ENCODE results near the gene MBD3L1. TPM values are rescaled to one million over a fixed set of nuclear protein-coding genes. Genes with fewer than 3 reads are reported as not detected.

The MBD3L1 gene
- total RNA-seq, 1 experiment from 2014 or later: not detected

DNA sequence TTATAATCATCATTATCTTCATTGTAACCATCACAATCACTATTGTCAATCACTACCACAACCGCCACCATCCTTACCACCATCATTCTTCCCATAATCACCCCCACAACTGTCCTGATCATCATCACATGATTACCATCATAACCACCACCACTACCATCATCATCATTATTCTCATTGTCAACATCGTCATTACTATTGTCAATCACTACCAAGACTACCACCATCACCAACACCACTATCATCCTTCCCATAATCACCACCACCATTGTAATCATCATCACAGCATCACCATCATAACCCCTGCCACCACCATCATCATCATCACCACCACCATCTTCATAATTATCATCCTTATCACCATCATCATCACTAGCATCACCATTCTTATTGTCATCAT is 55.2 kb downstream of the MBD3L1 start:
- no peaks in the 10 kb centered on the region for H3K4me1 ChIP-seq
- DNase-seq: no peak
- no peaks in the 10 kb centered on the region for H3K9me3 Mint-ChIP-seq (ENCODE audit: unreplicated experiment)
- CTCF ChIA-PET: no interaction called here
- H3K27me3 Mint-ChIP-seq (ENCODE audit: insufficient read depth, unreplicated experiment): no peaks in the 10 kb centered on the region
- no peak overlapping the region for H3K27ac Mint-ChIP-seq (ENCODE audit: unreplicated experiment)
- BruUV-seq (replicated peaks): no TSS peak
- H3K4me3 ChIP-seq (ENCODE audit: low read depth, low read length): no peak overlapping the region
- no peak overlapping the region for H3K4me3 Mint-ChIP-seq (ENCODE audit: unreplicated experiment)
- TF ChIP-seq, protein P1, sequence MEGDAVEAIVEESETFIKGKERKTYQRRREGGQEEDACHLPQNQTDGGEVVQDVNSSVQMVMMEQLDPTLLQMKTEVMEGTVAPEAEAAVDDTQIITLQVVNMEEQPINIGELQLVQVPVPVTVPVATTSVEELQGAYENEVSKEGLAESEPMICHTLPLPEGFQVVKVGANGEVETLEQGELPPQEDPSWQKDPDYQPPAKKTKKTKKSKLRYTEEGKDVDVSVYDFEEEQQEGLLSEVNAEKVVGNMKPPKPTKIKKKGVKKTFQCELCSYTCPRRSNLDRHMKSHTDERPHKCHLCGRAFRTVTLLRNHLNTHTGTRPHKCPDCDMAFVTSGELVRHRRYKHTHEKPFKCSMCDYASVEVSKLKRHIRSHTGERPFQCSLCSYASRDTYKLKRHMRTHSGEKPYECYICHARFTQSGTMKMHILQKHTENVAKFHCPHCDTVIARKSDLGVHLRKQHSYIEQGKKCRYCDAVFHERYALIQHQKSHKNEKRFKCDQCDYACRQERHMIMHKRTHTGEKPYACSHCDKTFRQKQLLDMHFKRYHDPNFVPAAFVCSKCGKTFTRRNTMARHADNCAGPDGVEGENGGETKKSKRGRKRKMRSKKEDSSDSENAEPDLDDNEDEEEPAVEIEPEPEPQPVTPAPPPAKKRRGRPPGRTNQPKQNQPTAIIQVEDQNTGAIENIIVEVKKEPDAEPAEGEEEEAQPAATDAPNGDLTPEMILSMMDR (IDR thresholded peaks at IDR 0.05; ENCODE audit: insufficient read depth in 1 of 2, low read depth in 1 of 2, low read length in 1 of 2, severe bottlenecking in 1 of 2, unreplicated experiment in 1 of 2): no peak
- H3K27me3 ChIP-seq (replicated peaks; ENCODE audit: control insufficient read depth, insufficient read depth, low read length): no peaks in the 10 kb centered on the region
- no peaks in the 10 kb centered on the region for H3K4me1 Mint-ChIP-seq (ENCODE audit: low read depth, unreplicated experiment)
- intact Hi-C loops (cut with micrococcal nuclease; ENCODE audit: unreplicated experiment): no loop called here
- POLR2A ChIA-PET: no interaction called here
- no peaks in the 10 kb centered on the region for H3K36me3 ChIP-seq (ENCODE audit: control insufficient read depth, insufficient read depth, low read length)
- H3K9me3 ChIP-seq: no peaks in the 10 kb centered on the region
- no peaks in the 10 kb centered on the region for H3K36me3 Mint-ChIP-seq (ENCODE audit: insufficient read depth, unreplicated experiment)

DNA sequence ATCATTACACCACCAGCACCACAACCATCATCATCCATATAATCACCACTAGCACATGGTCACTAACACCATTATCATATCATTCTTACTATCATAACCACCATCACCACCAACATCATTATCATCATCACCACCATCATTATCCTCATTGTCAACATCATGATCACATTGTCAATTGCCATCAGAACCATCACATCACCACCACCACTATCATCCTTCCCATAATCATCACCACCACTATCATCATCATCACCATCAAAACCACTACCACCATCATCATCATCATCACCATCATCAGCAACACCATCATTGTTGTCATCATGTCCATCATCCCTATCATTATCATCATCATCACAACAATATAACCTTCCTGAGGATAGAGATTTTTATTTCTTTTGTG is 58.1 kb downstream of the MBD3L1 start:
- H3K9me3 ChIP-seq: no peaks in the 10 kb centered on the region
- Mint-ChIP-seq H3K27ac (ENCODE audit: unreplicated experiment) (no peak overlapping the region), H3K36me3 (ENCODE audit: insufficient read depth, unreplicated experiment) (no peaks in the 10 kb centered on the region), H3K27me3 (ENCODE audit: insufficient read depth, unreplicated experiment) (no peaks in the 10 kb centered on the region), H3K4me1 (ENCODE audit: low read depth, unreplicated experiment) (no peaks in the 10 kb centered on the region), H3K4me3 (ENCODE audit: unreplicated experiment) (no peak overlapping the region), H3K9me3 (ENCODE audit: unreplicated experiment) (no peaks in the 10 kb centered on the region)
- TF ChIP-seq, protein P1 (IDR thresholded peaks at IDR 0.05; ENCODE audit: insufficient read depth in 1 of 2, low read depth in 1 of 2, low read length in 1 of 2, severe bottlenecking in 1 of 2, unreplicated experiment in 1 of 2): no peak
- H3K27me3 ChIP-seq (replicated peaks; ENCODE audit: control insufficient read depth, insufficient read depth, low read length): no peaks in the 10 kb centered on the region
- H3K36me3 ChIP-seq (ENCODE audit: control insufficient read depth, insufficient read depth, low read length): no peaks in the 10 kb centered on the region
- DNase-seq: no peak
- intact Hi-C loops (cut with micrococcal nuclease; ENCODE audit: unreplicated experiment): no loop called here
- no TSS peak for BruUV-seq (replicated peaks)
- no peak overlapping the region for H3K4me3 ChIP-seq (ENCODE audit: low read depth, low read length)
- H3K4me1 ChIP-seq: no peaks in the 10 kb centered on the region
- ChIA-PET POLR2A (no interaction called here), CTCF (no interaction called here)

Other genes starting within 250 kb of the MBD3L1 start
- gene ADAMTS10, start 221.7 kb upstream of the MBD3L1 start, total RNA-seq (2022): 0.44 and 0.77 TPM in 2 replicates
- not detected in 2 replicates for gene NFILZ, start 201.7 kb upstream of the MBD3L1 start, total RNA-seq (2022)
- not detected in 2 replicates for gene ACTL9, start 133.6 kb upstream of the MBD3L1 start, total RNA-seq (2022)
- gene OR2Z1, start 110.7 kb upstream of the MBD3L1 start, total RNA-seq (2022): not detected in 2 replicates
- gene ZNF558, start 73 bp upstream of the MBD3L1 start, total RNA-seq (2022): 8.9 and 10.1 TPM in 2 replicates
- 0.05 TPM in 2 replicates for gene MUC16, start 178.0 kb downstream of the MBD3L1 start, total RNA-seq (2022)

Data from Caco-2 (cell line).